ENCODE results near the gene ATP1A1.

DNA sequence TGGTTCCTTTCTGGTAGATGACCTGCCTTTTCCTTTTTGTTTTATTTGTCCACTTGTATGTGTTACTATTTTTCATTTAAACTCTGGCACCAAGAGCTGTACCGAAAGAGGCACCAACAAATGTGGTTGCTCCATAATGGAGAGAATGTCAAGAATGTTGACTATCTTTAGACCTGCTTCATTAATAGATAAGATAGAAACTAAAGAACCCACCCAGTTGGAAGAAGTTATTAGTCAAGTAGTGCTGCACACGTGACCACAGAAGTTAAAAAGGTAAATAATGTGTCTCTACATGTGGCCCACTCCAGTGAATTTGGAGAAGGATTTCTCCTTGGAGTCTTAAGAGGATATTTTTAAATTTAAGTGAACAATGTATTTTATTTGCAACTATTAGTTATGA is 9.3 kb downstream of the ATP1A1 start:
- TF ChIP-seq EZH2 (IDR thresholded peaks at IDR 0.05; ENCODE audit: low read depth, unreplicated experiment) (no peak), JUNB (IDR thresholded peaks at IDR 0.05; ENCODE audit: unreplicated experiment) (no peak)
- TF ChIP-seq, protein P1, sequence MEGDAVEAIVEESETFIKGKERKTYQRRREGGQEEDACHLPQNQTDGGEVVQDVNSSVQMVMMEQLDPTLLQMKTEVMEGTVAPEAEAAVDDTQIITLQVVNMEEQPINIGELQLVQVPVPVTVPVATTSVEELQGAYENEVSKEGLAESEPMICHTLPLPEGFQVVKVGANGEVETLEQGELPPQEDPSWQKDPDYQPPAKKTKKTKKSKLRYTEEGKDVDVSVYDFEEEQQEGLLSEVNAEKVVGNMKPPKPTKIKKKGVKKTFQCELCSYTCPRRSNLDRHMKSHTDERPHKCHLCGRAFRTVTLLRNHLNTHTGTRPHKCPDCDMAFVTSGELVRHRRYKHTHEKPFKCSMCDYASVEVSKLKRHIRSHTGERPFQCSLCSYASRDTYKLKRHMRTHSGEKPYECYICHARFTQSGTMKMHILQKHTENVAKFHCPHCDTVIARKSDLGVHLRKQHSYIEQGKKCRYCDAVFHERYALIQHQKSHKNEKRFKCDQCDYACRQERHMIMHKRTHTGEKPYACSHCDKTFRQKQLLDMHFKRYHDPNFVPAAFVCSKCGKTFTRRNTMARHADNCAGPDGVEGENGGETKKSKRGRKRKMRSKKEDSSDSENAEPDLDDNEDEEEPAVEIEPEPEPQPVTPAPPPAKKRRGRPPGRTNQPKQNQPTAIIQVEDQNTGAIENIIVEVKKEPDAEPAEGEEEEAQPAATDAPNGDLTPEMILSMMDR (conservative IDR thresholded peaks at IDR 0.05; ENCODE audit: low read depth in 2 of 2): no peak
- TF ChIP-seq, protein P2, sequence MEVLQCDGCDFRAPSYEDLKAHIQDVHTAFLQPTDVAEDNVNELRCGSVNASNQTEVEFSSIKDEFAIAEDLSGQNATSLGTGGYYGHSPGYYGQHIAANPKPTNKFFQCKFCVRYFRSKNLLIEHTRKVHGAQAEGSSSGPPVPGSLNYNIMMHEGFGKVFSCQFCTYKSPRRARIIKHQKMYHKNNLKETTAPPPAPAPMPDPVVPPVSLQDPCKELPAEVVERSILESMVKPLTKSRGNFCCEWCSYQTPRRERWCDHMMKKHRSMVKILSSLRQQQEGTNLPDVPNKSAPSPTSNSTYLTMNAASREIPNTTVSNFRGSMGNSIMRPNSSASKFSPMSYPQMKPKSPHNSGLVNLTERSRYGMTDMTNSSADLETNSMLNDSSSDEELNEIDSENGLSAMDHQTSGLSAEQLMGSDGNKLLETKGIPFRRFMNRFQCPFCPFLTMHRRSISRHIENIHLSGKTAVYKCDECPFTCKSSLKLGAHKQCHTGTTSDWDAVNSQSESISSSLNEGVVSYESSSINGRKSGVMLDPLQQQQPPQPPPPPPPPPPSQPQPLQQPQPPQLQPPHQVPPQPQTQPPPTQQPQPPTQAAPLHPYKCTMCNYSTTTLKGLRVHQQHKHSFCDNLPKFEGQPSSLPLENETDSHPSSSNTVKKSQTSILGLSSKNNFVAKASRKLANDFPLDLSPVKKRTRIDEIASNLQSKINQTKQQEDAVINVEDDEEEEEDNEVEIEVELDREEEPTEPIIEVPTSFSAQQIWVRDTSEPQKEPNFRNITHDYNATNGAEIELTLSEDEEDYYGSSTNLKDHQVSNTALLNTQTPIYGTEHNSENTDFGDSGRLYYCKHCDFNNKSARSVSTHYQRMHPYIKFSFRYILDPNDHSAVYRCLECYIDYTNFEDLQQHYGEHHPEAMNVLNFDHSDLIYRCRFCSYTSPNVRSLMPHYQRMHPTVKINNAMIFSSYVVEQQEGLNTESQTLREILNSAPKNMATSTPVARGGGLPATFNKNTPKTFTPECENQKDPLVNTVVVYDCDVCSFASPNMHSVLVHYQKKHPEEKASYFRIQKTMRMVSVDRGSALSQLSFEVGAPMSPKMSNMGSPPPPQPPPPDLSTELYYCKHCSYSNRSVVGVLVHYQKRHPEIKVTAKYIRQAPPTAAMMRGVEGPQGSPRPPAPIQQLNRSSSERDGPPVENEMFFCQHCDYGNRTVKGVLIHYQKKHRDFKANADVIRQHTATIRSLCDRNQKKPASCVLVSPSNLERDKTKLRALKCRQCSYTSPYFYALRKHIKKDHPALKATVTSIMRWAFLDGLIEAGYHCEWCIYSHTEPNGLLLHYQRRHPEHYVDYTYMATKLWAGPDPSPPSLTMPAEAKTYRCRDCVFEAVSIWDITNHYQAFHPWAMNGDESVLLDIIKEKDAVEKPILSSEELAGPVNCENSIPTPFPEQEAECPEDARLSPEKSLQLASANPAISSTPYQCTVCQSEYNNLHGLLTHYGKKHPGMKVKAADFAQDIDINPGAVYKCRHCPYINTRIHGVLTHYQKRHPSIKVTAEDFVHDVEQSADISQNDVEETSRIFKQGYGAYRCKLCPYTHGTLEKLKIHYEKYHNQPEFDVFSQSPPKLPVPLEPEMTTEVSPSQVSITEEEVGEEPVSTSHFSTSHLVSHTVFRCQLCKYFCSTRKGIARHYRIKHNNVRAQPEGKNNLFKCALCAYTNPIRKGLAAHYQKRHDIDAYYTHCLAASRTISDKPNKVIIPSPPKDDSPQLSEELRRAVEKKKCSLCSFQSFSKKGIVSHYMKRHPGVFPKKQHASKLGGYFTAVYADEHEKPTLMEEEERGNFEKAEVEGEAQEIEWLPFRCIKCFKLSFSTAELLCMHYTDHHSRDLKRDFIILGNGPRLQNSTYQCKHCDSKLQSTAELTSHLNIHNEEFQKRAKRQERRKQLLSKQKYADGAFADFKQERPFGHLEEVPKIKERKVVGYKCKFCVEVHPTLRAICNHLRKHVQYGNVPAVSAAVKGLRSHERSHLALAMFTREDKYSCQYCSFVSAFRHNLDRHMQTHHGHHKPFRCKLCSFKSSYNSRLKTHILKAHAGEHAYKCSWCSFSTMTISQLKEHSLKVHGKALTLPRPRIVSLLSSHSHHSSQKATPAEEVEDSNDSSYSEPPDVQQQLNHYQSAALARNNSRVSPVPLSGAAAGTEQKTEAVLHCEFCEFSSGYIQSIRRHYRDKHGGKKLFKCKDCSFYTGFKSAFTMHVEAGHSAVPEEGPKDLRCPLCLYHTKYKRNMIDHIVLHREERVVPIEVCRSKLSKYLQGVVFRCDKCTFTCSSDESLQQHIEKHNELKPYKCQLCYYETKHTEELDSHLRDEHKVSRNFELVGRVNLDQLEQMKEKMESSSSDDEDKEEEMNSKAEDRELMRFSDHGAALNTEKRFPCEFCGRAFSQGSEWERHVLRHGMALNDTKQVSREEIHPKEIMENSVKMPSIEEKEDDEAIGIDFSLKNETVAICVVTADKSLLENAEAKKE (CRISPR knock-in tag; IDR thresholded peaks at IDR 0.05): no peak
- TF ChIP-seq, protein P3, sequence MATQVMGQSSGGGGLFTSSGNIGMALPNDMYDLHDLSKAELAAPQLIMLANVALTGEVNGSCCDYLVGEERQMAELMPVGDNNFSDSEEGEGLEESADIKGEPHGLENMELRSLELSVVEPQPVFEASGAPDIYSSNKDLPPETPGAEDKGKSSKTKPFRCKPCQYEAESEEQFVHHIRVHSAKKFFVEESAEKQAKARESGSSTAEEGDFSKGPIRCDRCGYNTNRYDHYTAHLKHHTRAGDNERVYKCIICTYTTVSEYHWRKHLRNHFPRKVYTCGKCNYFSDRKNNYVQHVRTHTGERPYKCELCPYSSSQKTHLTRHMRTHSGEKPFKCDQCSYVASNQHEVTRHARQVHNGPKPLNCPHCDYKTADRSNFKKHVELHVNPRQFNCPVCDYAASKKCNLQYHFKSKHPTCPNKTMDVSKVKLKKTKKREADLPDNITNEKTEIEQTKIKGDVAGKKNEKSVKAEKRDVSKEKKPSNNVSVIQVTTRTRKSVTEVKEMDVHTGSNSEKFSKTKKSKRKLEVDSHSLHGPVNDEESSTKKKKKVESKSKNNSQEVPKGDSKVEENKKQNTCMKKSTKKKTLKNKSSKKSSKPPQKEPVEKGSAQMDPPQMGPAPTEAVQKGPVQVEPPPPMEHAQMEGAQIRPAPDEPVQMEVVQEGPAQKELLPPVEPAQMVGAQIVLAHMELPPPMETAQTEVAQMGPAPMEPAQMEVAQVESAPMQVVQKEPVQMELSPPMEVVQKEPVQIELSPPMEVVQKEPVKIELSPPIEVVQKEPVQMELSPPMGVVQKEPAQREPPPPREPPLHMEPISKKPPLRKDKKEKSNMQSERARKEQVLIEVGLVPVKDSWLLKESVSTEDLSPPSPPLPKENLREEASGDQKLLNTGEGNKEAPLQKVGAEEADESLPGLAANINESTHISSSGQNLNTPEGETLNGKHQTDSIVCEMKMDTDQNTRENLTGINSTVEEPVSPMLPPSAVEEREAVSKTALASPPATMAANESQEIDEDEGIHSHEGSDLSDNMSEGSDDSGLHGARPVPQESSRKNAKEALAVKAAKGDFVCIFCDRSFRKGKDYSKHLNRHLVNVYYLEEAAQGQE (IDR thresholded peaks at IDR 0.05; ENCODE audit: unreplicated experiment): no peak
